SIG-M5 treated with dmso at 0.1 percent for 504 hours (cell line): ENCODE measurements around the gene TST.

Experiments
- DNase-seq: peaks from one replicate; lab custom pipeline; 2025; ENCODE audit not compliant: unreplicated experiment; lab: John Stamatoyannopoulos, UW

TST gene

GRCh38 chr22:37019309-37020191 is at the start of gene TST, which contains the start of gene MPST:
Gene TST, minus strand, starts transcription at chr22:37019447. Its CDS starts 715 bp downstream, at chr22:37018732.
Gene MPST, plus strand, starts transcription at chr22:37019742. Its CDS starts 95 bp downstream, at chr22:37019837.
- peak; percentile 56 for DNase-seq

GRCh38 chr22:37068859-37069258 is 49.6 kb upstream of the TST start:
- DNase-seq, result no peak

GRCh38 chr22:37067428-37067827 is 48.2 kb upstream of the TST start:
- DNase-seq, result no peak

- DNase-seq, result no peak
These were observed 46.7 kb upstream of the TST start for GRCh38 chr22:37065961-37066360.

DNA sequence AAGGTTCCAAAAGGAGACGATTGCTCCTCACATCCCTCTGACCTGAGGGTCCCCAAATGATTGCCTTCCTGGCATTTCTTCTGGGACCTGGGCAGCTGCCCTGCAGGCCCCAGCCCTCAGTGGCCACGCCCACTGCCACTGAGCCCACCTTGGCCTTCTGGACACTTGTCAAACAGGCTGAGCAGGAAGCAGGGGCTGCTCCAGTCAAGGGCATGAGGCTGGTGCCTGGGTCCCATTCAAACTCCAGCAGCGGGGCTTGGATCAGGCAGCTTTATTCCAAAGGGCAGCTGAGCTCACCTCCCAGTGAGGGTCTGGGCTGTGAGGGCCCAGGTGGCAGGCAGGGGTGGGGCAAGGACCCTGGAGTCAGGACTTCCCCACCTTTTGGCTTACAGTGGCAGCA is 45.9 kb upstream of the TST start:
- DNase-seq, result no peak

- DNase-seq, result no peak
These were observed 45.3 kb upstream of the TST start for GRCh38 chr22:37064553-37064952.

- no peak for DNase-seq
These were observed 44.5 kb upstream of the TST start for GRCh38 chr22:37063431-37064420.

- no peak for DNase-seq
These were observed 43.6 kb upstream of the TST start for GRCh38 chr22:37062702-37063381.

DNA sequence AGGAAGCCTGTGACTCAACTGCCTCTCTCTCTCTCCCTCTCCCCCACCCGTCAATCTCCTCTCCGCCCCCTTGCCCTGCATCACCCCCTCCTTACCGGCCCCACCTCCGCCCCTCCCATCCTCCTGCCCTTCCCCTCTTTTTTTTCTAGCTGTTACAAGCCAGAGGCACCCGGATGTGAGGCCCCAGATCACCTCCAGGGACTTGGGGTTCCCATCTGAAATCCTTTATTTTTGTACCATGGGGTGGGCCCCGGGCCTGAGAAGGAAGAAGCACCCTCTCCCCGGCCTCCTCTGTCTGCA is 43.1 kb upstream of the TST start:
- DNase-seq, result no peak

DNA sequence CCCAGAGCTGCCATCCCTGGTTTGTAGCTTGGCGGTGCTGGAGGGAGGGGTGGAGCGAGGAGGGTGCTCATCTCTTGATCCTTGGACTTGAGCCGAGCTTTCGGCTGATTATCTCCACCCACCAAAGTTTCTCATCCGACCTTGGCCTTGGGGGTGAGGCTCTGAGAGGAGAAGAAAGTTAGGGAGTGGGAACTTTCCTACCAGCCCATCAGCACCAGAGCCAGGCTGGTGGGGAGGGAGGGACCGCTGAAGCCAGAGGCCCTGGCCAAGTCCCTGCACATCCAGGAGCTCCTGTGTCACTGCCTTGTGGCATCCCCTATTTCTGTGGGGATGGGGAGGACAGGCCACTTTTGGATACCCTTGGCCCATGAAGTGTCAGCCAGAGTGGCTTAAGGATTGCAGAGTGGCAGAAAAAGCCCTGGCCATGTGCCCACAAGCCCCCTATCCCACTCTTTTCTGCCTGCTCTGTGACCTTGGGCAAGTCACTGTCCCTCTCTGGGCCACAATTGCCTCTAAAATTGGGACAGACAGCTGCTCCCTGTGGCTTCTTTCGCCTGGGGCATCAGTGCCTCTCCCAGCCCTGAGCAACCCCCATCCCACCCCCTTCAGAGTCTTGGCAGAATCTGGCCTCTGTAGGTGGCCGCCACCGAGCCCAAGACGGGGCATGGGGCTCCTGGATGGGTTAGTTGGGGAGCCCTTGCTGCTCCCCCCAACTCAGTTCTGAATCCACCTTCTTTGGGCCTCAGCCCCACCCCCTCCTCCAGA is 42.5 kb upstream of the TST start:
- no peak for DNase-seq

- DNase-seq, result no peak
These were observed 41.8 kb upstream of the TST start for GRCh38 chr22:37060801-37061610.

GRCh38 chr22:37059876-37060449 is 40.7 kb upstream of the TST start:
- no peak for DNase-seq

GRCh38 chr22:37058917-37059701 is 39.9 kb upstream of the TST start:
- no peak for DNase-seq

DNA sequence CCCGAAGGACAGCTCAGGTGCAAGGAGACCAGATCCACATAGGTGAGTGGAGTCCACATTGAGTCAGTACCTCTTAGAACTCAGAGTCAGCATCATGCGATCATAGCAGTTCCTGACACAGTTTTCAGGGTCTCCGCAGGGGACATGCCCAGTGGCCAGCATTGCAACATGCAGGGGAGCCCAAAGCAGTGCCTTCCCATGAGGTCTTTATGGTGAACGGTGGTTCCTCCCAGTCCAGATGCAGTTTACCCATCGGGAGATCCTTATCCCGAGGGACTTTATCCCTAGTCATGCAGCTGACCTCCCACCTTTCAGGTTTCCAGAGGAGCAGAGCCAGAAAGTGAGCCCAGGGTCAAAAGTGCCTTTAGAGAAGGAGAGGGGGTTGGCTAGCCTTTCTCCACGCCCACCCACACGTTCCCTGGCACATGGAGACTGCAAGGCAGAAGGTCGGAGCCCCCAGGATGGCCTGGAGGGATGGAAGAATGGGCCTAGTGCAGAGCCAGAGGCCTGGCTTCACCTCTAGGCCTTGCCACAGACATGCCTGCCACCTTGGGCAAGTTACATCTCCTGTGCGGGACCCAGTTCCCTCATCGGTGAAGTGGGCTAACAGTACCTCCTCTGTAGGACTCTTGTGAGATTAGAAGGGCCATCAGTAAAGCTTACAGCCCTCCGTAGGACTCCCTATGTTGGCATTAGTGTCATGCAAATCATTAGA is 38.7 kb upstream of the TST start:
- no peak for DNase-seq

DNA sequence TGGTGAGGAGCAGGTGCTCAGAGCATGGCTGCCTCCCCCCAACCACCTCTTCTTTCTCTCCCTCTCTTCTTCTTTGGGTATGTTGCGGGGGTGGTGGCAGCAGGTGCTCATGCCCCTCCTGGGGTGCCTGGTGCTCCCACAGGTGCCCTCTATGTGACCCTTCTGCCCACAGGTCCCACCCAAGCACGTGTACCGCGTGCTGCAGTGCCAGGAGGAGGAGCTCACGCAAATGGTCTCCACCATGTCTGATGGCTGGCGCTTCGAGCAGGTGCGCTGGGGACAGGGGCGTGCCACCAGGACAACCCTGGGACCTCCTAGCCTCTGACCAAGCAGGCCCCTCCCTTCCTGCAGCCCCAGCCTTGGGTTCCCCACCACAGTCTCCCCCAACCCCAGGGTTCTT is 38.0 kb upstream of the TST start:
- DNase-seq, result no peak

DNA sequence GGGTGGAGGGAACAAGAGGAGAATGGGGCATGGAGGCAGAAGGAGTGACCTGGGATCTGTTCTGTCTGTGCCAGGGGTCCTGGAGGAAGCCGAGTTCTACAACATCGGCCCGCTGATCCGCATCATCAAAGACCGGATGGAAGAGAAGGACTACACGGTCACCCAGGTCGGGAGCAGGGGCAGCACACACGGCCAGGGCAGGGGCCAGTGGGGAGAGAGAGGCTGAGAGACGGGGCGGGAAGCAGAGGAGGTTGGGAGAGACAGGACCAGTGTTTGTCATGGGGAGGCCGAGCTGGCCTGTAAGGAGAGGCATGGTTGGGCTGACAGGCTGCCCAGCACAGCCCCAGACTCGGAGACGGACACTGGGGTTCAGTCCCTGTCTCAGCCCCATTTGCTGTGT is 37.0 kb upstream of the TST start:
- no peak for DNase-seq

- DNase-seq, result no peak
These were observed 35.5 kb upstream of the TST start for GRCh38 chr22:37054600-37055365.
